22Rv1 (cell line): ENCODE results near the gene CBR3.
"Not testable (repeated sequence)": the region's sequence is repeated elsewhere in the genome, so short reads cannot be mapped to it uniquely, and the experiment has no call there.

Experiments used
- H3K27ac ChIP-seq: fragments of 450-650 bp; 2 replicates; pipeline ENCODE4 v1.5.1; 2017
- ZFX ChIP-seq: fragments of 450-650 bp; IDR thresholded peaks from 2 replicates; pipeline ENCODE4 v1.6.1; 2017; ENCODE audit warnings: antibody characterized with exemption, borderline replicate concordance
- TF ChIP-seq, protein P1 (sequence below): fragments of 450-650 bp; IDR thresholded peaks from 2 replicates; pipeline ENCODE4 v1.5.1; 2017; ENCODE audit warnings: mild to moderate bottlenecking

CBR3 gene

DNA sequence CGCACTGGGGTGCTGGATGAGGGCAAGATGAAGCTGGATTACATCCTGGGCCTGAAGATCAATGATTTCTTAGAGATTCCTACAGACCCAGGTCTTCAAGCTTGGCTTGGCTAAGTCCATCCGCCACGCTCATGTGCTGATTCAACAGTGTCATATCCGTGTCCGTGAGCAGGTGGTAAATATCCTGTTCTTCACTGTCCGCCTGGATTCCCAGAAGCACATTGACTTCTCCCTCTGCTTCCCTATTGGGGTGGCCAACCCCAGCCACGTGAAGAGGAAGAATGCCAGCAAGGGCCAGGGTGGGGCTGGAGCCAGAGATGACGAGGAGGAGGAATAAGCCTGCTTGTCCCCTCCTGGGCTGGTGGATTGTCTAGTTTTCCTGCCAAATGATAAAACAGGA lies 2.2 kb upstream of the CBR3 start:
- no peak overlapping the region for H3K27ac ChIP-seq
- TF ChIP-seq, protein P1, sequence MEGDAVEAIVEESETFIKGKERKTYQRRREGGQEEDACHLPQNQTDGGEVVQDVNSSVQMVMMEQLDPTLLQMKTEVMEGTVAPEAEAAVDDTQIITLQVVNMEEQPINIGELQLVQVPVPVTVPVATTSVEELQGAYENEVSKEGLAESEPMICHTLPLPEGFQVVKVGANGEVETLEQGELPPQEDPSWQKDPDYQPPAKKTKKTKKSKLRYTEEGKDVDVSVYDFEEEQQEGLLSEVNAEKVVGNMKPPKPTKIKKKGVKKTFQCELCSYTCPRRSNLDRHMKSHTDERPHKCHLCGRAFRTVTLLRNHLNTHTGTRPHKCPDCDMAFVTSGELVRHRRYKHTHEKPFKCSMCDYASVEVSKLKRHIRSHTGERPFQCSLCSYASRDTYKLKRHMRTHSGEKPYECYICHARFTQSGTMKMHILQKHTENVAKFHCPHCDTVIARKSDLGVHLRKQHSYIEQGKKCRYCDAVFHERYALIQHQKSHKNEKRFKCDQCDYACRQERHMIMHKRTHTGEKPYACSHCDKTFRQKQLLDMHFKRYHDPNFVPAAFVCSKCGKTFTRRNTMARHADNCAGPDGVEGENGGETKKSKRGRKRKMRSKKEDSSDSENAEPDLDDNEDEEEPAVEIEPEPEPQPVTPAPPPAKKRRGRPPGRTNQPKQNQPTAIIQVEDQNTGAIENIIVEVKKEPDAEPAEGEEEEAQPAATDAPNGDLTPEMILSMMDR: no peak
- TF ChIP-seq ZFX: no peak

DNA sequence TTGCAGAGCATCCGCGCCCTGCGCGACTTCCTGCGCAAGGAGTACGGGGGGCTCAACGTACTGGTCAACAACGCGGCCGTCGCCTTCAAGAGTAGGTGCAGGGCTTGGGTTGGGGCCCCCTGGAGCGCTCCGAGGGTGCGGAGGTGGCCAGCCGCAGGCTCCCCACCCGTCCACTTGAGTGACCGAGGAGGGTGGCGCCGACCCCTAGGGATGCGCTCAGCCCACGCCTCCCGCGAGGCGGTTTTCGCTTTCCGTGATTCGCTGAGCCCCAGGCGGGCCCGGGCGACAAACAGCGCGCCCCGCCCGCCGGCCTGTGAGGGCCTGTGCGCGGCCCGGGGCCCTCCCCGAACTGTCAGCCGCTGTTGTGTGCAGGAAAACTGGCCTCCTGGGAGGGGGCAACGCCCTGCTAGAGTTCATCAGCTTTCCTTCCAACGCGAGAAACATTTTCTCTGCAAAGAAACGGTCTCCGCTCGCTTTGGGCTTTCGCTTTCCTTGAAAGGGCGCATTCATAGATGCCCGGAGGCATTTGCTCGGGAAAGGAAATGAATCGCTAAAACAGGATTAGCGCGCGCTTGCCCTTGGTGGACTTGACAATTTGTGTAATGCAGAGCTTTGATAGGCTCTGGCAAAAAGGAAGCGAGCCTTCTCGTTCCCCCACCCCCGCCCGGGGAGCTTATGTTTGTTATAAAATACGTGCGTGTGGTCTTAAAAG lies 668 bp downstream of the CBR3 start:
- H3K27ac ChIP-seq: peak overlapping the region; percentile 89
- TF ChIP-seq, protein P1: no peak
- TF ChIP-seq ZFX: no peak

DNA sequence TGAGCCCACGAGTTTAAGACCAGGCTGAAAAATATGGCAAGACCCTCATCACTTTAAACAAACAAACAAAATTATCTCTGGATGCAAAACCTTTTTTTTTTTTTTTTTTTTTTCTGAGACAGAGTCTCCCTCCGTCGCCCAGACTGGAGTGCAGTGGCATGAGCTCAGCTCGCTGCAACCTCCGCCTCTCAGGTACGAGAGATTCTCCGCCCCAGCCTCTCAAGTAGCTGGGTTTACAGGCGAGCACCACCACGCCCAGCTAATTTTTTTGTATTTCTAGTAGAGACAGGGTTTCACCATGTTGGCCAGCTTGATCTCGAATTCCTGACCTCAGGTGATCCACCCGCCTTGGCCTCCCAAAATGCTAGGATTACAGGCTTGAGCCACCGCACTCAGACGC lies 4.9 kb downstream of the CBR3 start:
- not testable (repeated sequence) for H3K27ac ChIP-seq

DNA sequence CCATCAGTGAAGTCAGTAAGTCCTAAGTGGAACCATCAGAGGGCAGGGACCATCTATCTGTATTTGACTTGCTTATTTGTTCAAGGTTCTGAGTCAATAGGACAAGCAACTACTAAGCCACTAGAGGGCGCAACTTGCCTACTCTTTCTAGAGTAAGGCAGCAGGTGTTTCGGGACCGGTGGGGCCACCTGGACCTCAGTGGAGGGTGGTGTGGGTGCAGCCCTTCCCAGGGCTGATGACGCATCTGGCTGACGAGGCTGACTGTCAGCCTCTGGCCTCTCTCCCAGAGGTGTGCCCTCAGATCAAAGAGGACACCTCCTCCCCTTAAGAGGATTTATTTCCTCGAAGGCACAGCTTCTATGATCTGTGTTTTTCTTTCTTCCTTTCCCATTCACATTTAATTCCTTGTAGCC lies 6.6 kb downstream of the CBR3 start:
- TF ChIP-seq ZFX: no peak
- TF ChIP-seq, protein P1: peak; percentile 91
- H3K27ac ChIP-seq: no peak overlapping the region

DNA sequence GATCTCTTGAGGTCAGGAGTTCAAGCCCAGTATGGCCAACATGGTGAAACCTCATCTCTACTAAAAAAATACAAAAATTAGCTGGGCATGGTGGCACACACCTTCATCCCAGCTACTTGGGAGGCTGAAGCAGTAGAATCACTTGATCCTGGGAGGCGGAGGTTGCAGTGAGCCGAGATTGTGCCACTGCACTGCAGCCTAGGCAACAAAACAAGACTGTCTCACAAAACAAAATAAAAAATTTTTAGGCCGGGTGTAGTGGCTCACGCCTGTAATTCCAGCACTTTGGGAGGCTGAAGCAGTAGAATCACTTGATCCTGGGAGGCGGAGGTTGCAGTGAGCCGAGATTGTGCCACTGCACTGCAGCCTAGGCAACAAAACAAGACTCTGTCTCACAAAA lies 9.4 kb downstream of the CBR3 start:
- H3K27ac ChIP-seq: not testable (repeated sequence)

DNA sequence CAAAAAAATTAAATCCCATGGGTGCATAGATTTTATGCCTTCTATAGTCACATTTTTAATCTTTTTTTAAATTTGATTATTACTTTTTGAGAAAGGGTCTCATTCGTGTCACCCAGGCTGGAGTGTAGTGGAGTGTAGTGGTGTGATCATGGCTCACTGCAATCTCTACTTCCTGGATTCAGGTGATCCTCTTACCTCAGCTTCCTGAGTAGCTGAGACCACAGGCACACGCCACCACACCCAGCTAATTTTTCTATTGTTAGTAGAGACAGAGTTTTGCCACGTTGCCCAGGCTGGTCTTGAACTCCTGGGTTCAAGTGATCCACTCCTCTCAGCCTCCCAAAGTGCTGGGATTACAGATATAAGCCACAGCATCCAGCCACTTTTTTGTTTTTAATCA lies 10.4 kb downstream of the CBR3 start:
- no peak overlapping the region for H3K27ac ChIP-seq
- TF ChIP-seq ZFX: no peak
- TF ChIP-seq, protein P1: no peak

DNA sequence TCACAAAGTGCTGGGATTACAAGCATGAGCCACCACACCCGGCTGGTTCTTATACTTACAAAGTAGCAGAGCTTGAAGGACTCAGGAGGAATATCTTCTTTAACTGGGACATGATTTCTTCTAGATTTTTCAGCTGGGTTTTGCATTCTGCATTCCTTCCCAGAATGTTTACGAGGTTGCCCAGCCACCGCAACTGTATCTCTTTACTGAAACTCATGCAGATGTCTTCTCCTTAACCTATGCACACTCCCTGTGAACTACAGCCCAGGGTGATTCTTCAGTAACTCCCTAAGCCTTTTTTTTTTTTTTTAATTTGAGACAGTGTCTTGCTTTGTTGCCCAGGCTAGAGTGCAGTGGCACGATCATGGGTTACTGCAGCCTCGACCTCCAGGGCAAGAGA lies 13.0 kb downstream of the CBR3 start:
- TF ChIP-seq ZFX: no peak
- TF ChIP-seq, protein P1: no peak
- no peak overlapping the region for H3K27ac ChIP-seq

DNA sequence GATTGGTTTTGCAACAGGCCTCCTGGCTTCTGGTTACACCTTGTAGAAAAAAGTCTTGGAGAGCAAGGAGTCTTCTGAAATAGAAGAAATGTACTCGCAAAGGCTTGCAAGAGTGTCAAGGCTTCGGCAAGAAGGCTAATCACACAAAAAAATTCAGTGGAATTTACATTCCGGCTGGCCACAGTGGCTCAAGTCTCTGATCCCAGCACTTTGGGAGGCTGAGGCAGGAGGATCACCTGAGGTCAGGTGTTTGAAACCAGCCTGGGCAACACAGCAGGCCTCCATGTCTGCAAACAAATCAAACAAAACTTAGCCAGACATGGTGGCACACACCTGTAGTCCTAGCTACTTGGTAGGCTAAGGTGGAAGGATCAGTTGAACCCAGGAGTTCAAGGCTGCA lies 14.0 kb downstream of the CBR3 start:
- no peak for TF ChIP-seq ZFX
- TF ChIP-seq, protein P1: no peak
- H3K27ac ChIP-seq: no peak overlapping the region
